ENCODE results near the gene HS3ST4. TPM values are rescaled to one million over a fixed set of nuclear protein-coding genes. Genes with fewer than 3 reads are reported as not detected.
A peak's percentile ranks its signal among the peaks of the same experiment; 100 is the strongest.

HS3ST4 gene
- total RNA-seq = not detected in 2 replicates

DNA sequence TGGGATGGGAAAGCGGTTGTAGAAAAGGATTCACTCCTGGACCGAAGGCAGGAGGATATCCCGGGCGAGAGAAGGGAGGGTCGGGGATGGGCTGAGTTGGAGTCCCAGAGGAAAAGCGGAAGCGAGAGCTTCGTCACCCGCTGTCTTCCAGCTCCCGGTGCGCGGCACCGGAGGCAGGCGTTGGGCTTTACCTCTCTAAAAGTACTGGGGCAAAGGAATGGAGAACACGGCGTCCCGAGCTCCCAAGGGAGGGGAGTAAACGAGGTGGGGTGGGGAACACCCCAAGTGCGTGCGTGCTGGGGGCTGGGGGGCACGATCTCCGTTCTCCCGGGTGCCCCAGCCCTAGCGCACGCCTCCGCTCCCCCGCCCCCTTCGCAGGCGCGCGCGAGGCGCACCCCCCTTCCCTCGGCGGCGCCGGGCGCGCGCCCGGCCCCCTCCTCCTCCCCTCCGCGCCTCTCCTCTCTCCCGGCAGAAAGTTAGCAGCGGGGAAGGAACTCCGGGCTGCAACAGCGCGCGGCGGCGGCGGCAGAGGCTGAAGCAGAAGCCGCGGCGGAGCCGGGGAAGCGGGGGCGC lies at the start of gene HS3ST4:
HS3ST4 (plus strand) TSS at position 441 of the 573 bp plus-strand sequence.
- no peak for DNase-seq (ENCODE audit: low read depth)
- peak within 1 kb of the TSS; percentile 34 for H3K4me3 ChIP-seq (ENCODE audit: low read depth, low read length)
- no peak for TF ChIP-seq CTCF (conservative IDR thresholded peaks at IDR 0.05; ENCODE audit: low read depth, low read length)

DNA sequence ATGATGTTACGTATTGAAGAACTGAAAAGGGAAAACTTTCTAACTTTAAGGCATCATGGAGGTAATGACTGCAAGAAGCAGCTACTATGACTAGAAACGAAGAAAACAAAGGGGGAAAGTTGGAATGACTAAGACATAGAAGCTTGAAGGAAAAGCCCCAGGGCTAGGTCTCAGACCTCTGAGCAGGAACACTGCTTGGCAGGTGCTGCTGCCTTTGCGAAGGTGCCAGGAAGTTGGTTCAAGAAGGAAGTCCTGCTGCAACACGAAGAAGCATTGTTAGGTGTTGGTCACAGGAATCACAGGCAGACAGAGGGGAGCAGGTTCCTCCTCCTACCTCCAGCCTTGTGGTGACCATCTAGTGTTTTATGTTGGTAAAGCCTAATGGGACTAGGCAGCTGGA lies 48.1 kb upstream of the HS3ST4 start:
- no peak for TF ChIP-seq CTCF (conservative IDR thresholded peaks at IDR 0.05; ENCODE audit: low read depth, low read length)
- no peak overlapping the region for H3K4me3 ChIP-seq (ENCODE audit: low read depth, low read length)
- DNase-seq (ENCODE audit: low read depth) = no peak

GRCh38 chr16:25656639-25657038 lies 35.1 kb upstream of the HS3ST4 start:
- DNase-seq (ENCODE audit: low read depth) = no peak
- H3K4me3 ChIP-seq (ENCODE audit: low read depth, low read length) = no peak overlapping the region
- TF ChIP-seq CTCF (conservative IDR thresholded peaks at IDR 0.05; ENCODE audit: low read depth, low read length) = no peak

DNA sequence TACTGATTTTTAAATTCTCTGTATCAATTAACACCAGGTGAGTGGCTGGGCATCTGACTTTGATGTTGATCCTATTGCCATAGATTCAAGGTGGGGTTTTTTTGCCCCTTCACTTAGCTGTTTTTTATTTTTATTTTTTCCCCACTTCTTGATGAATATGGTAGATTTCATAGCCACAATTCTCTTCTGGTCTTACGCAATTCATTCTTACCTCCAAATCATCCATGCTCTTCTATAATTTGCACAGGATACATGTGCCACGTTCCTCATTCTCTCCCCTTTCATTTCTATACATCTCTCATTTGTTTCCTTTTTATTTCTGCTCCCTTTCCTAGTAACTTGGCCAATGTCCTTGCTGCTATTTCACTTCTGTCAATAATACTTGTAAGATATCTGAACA lies 14.9 kb upstream of the HS3ST4 start:
- TF ChIP-seq CTCF (conservative IDR thresholded peaks at IDR 0.05; ENCODE audit: low read depth, low read length) = no peak
- no peak for DNase-seq (ENCODE audit: low read depth)
- H3K4me3 ChIP-seq (ENCODE audit: low read depth, low read length) = no peak overlapping the region

- DNase-seq (ENCODE audit: low read depth) = no peak
- H3K4me3 ChIP-seq (ENCODE audit: low read depth, low read length) = no peak overlapping the region
- TF ChIP-seq CTCF (conservative IDR thresholded peaks at IDR 0.05; ENCODE audit: low read depth, low read length) = no peak
These were observed 12.2 kb upstream of the HS3ST4 start for GRCh38 chr16:25679511-25679910.

DNA sequence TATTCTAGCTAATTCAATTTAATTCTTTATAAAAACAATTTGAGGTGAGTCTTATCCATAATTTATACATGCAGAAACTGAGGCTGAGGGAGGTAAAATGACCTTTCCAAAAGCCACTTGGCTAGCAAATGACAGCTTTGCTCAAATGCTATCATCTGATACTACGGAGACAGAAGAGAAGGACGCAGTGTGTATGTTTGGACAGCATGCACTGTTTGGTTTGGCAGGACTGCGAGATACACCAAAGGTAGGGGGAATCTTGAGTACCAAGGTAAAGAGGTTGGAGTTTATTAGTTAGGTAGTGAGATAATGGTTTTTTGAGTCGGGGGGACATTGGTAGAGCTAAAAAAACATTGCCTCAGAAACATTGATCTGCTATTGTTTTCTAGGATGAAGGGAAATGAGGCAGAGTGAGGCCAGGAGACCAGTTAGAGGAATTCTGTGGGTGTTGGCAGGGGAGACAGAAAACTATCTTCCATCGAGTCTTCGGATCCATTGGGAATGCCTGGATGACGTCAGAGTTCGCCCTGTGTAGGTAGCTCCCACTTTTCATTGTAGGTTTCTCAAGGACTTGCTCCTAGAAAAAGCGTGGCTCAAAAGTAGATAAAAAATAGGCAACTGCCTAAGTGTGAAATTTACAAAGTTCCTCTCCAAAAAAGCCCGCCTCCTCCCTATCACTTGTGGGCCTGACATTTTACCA lies 2.5 kb upstream of the HS3ST4 start:
- TF ChIP-seq CTCF (conservative IDR thresholded peaks at IDR 0.05; ENCODE audit: low read depth, low read length) = no peak

More for the DNA sequence above, 2.5 kb upstream of the HS3ST4 start:
- no peak for DNase-seq (ENCODE audit: low read depth)
- H3K4me3 ChIP-seq (ENCODE audit: low read depth, low read length) = no peak overlapping the region

All from epithelial cell of proximal tubule (primary cell).